K562 (cell line): ENCODE measurements around the gene USP13. TPM values are rescaled to one million over a fixed set of nuclear protein-coding genes. Genes with fewer than 3 reads are reported as not detected.

ENCODE experiments used
- ATAC-seq: fragments of 200-7000 bp; cut with Tn5 transposase; 3 replicates; pipeline ENCODE4 v1.9.1; 2020; ENCODE audit warnings: moderate library complexity
- BruUV-seq: library from RNA; stranded (reverse); fragments of 400-500 nt; replicated peaks from 2 replicates; lab custom pipeline; 2021; lab: Mats Ljungman, UMichigan
- CTCF ChIA-PET: fragments of 300-600 bp; formaldehyde crosslinking; extraction: SDS; loops from one replicate; lab custom pipeline; 2021; ENCODE audit warnings: low intra/inter-chr PET ratio; lab: Yijun Ruan, JAX
- POLR2A ChIA-PET: fragments of 300-600, 350-650 bp; sonication (Branson Sonifier 250); formaldehyde crosslinking; extraction: SDS; loops from one replicate; lab custom pipeline; 2021; ENCODE audit warnings: antibody characterized with exemption, inconsistent platforms; lab: Yijun Ruan, JAX
- DNase-seq, 4 experiments: peaks; one replicate each; pipeline versions ENCODE4 v3.0.0 to v3.0.0-alpha.2; 2011 to 2018; ENCODE audit warnings: low spot score in 3 of 4, mixed read lengths in 3 of 4; ENCODE audit errors: extremely low read depth in 1 of 4
- FAIRE-seq: peaks from 2 replicates; lab custom pipeline; 2011; peaks lifted over from hg19 to GRCh38; lab: Jason Lieb, UNC
- H2AFZ ChIP-seq: 2 replicates; pipeline ENCODE4 v1.6.0; 2011; ENCODE audit warnings: low read depth, low read length, control low read depth, inconsistent platforms
- H3K27ac ChIP-seq: fragments of 200-600 bp; 3 replicates; pipeline ENCODE4 v1.8.0; 2011; ENCODE audit warnings: low read depth, mild to moderate bottlenecking, control low read depth, inconsistent platforms, low read length, moderate library complexity, mixed read lengths; ENCODE audit errors: extremely low read depth
- H3K27me3 ChIP-seq, 2 experiments: fragments of 300-600 bp in 1 of 2; 2 replicates in 1 of 2; 3 replicates in 1 of 2; pipeline versions ENCODE4 v1.6.0 to v1.8.0; 2011; ENCODE audit warnings: inconsistent platforms in 2 of 2, low read length in 2 of 2, mild to moderate bottlenecking in 1 of 2, mixed read lengths in 1 of 2, moderate library complexity in 1 of 2; ENCODE audit not compliant: control insufficient read depth in 2 of 2, insufficient read depth in 2 of 2
- H3K36me3 ChIP-seq: fragments of 300-600 bp; 3 replicates; pipeline ENCODE4 v1.8.0; 2011; ENCODE audit warnings: mild to moderate bottlenecking, low read length, inconsistent platforms; ENCODE audit not compliant: control insufficient read depth, insufficient read depth
- H3K4me1 ChIP-seq, 2 experiments: fragments of 200-600 bp in 1 of 2; replicated peaks in 1 of 2; 2 replicates in 1 of 2; 3 replicates in 1 of 2; pipeline versions ENCODE4 v1.5.1 to v1.8.0; 2011; ENCODE audit warnings: inconsistent platforms in 2 of 2, low read length in 2 of 2, mild to moderate bottlenecking in 1 of 2, mixed read lengths in 1 of 2, moderate library complexity in 1 of 2; ENCODE audit not compliant: control insufficient read depth in 2 of 2, insufficient read depth in 2 of 2
- H3K4me2 ChIP-seq: 2 replicates; pipeline ENCODE4 v1.6.1; 2011; ENCODE audit warnings: low read length, control low read depth, inconsistent platforms, mixed read lengths; ENCODE audit not compliant: insufficient read depth
- H3K4me3 ChIP-seq: fragments of 200-600 bp; sonication (generic), shearing (Covaris generic); 2 replicates; pipeline ENCODE4 v1.5.1; 2016; ENCODE audit warnings: control low read depth, inconsistent platforms
- H3K79me2 ChIP-seq: fragments of 200-600 bp; 3 replicates; pipeline ENCODE4 v1.8.0; 2011; ENCODE audit warnings: low read length, inconsistent platforms; ENCODE audit not compliant: control insufficient read depth, insufficient read depth
- H3K9ac ChIP-seq, 2 experiments: 2 replicates each; pipeline versions ENCODE4 v1.6.0 to v1.6.1; 2011; ENCODE audit warnings: low read depth in 2 of 2, low read length in 2 of 2, control low read depth in 1 of 2, inconsistent platforms in 1 of 2, mild to moderate bottlenecking in 1 of 2, mixed read lengths in 1 of 2; ENCODE audit not compliant: insufficient read depth in 1 of 2
- H3K9me1 ChIP-seq: one replicate; pipeline ENCODE4 v1.6.0; 2011; ENCODE audit warnings: inconsistent platforms, mild to moderate bottlenecking, low read length, moderate library complexity; ENCODE audit not compliant: control insufficient read depth, insufficient read depth
- H3K9me3 ChIP-seq: replicated peaks from 2 replicates; pipeline ENCODE4 v1.5.1; 2011; ENCODE audit warnings: low read depth, low read length, inconsistent platforms; ENCODE audit not compliant: control insufficient read depth, insufficient read depth
- H4K20me1 ChIP-seq: replicated peaks from 2 replicates; pipeline ENCODE4 v1.6.1; 2011; ENCODE audit warnings: low read length, inconsistent platforms, mixed read lengths; ENCODE audit not compliant: control insufficient read depth, insufficient read depth
- ID3 ChIP-seq, 2 experiments: fragments of 250-450 bp in 1 of 2; fragments of 450-650 bp in 1 of 2; sonication (Bioruptor Pico) in 1 of 2; IDR thresholded peaks; 2 replicates each; pipeline versions ENCODE4 v1.6.1 to v1.8.0; 2016 to 2021; ENCODE audit warnings: mild to moderate bottlenecking in 2 of 2, moderate library complexity in 2 of 2, missing compliant biosample characterization in 1 of 2, missing genetic modification characterization in 1 of 2
- IFI16 ChIP-seq: fragments of 250-450 bp; sonication (Bioruptor Pico); IDR thresholded peaks from 2 replicates; pipeline ENCODE4 v2.1.2; 2022; ENCODE audit warnings: mild to moderate bottlenecking, inconsistent platforms
- MLLT1 ChIP-seq, 2 experiments: fragments of 450-650 bp; IDR thresholded peaks; 2 replicates each; pipeline ENCODE4 v1.6.1; 2016
- NFIC ChIP-seq: fragments of 450-650 bp; IDR thresholded peaks from 2 replicates; pipeline ENCODE4 v1.6.1; 2017; ENCODE audit warnings: mild to moderate bottlenecking, inconsistent platforms
- RERE ChIP-seq: sonication (generic); formaldehyde crosslinking; IDR thresholded peaks from 2 replicates; pipeline ENCODE4 v1.8.0; 2023; ENCODE audit warnings: missing genetic modification reagents, mild to moderate bottlenecking, borderline replicate concordance
- TFE3 ChIP-seq: fragments of 450-650 bp; formaldehyde crosslinking; IDR thresholded peaks from 2 replicates; pipeline ENCODE4 v1.4.0; 2020; ENCODE audit warnings: mild to moderate bottlenecking, mixed read lengths
- TOE1 ChIP-seq, 2 experiments: fragments of 450-650 bp in 1 of 2; sonication (generic) in 1 of 2; formaldehyde crosslinking in 1 of 2; IDR thresholded peaks; 2 replicates each; pipeline versions ENCODE4 v1.7.1 to v1.8.0; 2016 to 2022; ENCODE audit warnings: borderline replicate concordance in 2 of 2, mild to moderate bottlenecking in 2 of 2, antibody characterized with exemption in 1 of 2, inconsistent platforms in 1 of 2, low read depth in 1 of 2, missing genetic modification reagents in 1 of 2, moderate library complexity in 1 of 2
- ZNF134 ChIP-seq: fragments of 250-450 bp; sonication (Bioruptor Pico); conservative IDR thresholded peaks from 2 replicates; pipeline ENCODE4 v1.4.0; 2020
- ZNF431 ChIP-seq: sonication (generic); formaldehyde crosslinking; IDR thresholded peaks from 2 replicates; pipeline ENCODE4 v1.8.0; 2022; ENCODE audit warnings: mild to moderate bottlenecking, missing genetic modification reagents
- ZNF436 ChIP-seq: fragments of 250-450, 450-650 bp; sonication (Bioruptor Pico); formaldehyde crosslinking; IDR thresholded peaks from 2 replicates; pipeline ENCODE4 v1.7.0; 2020; ENCODE audit warnings: mild to moderate bottlenecking
- ZNF57 ChIP-seq: fragments of 450-650 bp; formaldehyde crosslinking; IDR thresholded peaks from 2 replicates; pipeline ENCODE4 v1.4.0; 2020; ENCODE audit warnings: mild to moderate bottlenecking, moderate library complexity
- WGBS: fragments of 100-300 bp; shearing (Covaris generic); methylation state at CpG from one replicate; pipeline ENCODE4 v1.1.6; 2016; ENCODE audit warnings: low coverage, mixed read lengths; ENCODE audit not compliant: insufficient coverage; ENCODE audit errors: missing lambda C conversion rate; 5-methylcytosine and 5-hydroxymethylcytosine counted together
- in situ Hi-C: fragments of 300-500 bp; cut with MboI; formaldehyde crosslinking; loops from 4 replicates; pipeline ENCODE4 v1.15.0; 2018; ENCODE audit warnings: inconsistent platforms, mixed read lengths
- intact Hi-C: fragments of 100-400 bp; cut with micrococcal nuclease; formaldehyde crosslinking; loops from 2 replicates; pipeline ENCODE4 v1.14.2; 2022
- polyA plus RNA-seq, 8 experiments: library from polyadenylated mRNA; depleted of rRNA in 4 of 8; stranded (reverse) in 5 of 8; unstranded in 3 of 8; fragments of >200 nt; fragmentation: Nextera tagmentation in 2 of 8; fragmentation: Illumina TruSeq in 1 of 8; extraction: Ambion mirVana in 2 of 8; extraction: Trizol in 1 of 8; gene quantifications; 2 replicates each; pipeline versions ENCODE4 v1.2.1 to v1.2.3, GENCODE V29; 2011 to 2014; ENCODE audit warnings: inconsistent platforms in 1 of 8, missing spikeins in 1 of 8
- total RNA-seq, 7 experiments: library from RNA; depleted of rRNA in 6 of 7; stranded (reverse); fragments of >200 nt in 6 of 7; fragmentation: Illumina TruSeq in 2 of 7; extraction: Trizol in 2 of 7; gene quantifications; 2 replicates each; pipeline versions ENCODE4 v1.2.1 to v1.2.3, GENCODE V29; 2011 to 2021; ENCODE audit warnings: low replicate concordance in 1 of 7

USP13 gene
- total and polyA plus RNA-seq, 9 of the 15 experiments (the other 6 are each of a cell fraction or from before 2014, with no cell fraction given): 0.11 to 2.3 (median 0.51) TPM

GRCh38 chr3:179715582-179715981, 62.7 kb downstream of the USP13 start (continued):
- TF ChIP-seq RERE (CRISPR knock-in tag) (no peak), ZNF436 (no peak)

GRCh38 chr3:179716226-179716625, 63.4 kb downstream of the USP13 start:
- H3K4me1 ChIP-seq: no peaks in the 10 kb centered on the region
- H3K36me3 ChIP-seq: no peaks in the 10 kb centered on the region
- no peak overlapping the region for H3K4me3 ChIP-seq
- peaks cover 13 to 16% of the 10 kb centered on the region in 2 experiments for H3K27me3 ChIP-seq
- H3K9me1 ChIP-seq: no peaks in the 10 kb centered on the region
- CTCF ChIA-PET: no interaction called here
- intact Hi-C loops: no loop called here
- no peaks in the 10 kb centered on the region for H3K9me3 ChIP-seq
- no peaks in the 10 kb centered on the region for H3K79me2 ChIP-seq
- H3K9ac ChIP-seq: no peak overlapping the region
- H4K20me1 ChIP-seq: no peaks in the 10 kb centered on the region
- no peak overlapping the region for H3K27ac ChIP-seq
- H3K4me2 ChIP-seq: no peak overlapping the region
- BruUV-seq: no TSS peak
- no peak for ATAC-seq
- no peak overlapping the region for H2AFZ ChIP-seq
- no peak for DNase-seq
- no peak for FAIRE-seq
- in situ Hi-C loops: no loop called here
- POLR2A ChIA-PET: interaction anchor here (1.3 kb wide), 1 partner anchor 24 kb away, joined by 3 read pairs; no protein-coding TSS in a partner anchor
- 18% methylated on average over 4 of the region's 4 CpGs for WGBS
- peak; percentile 30; the same call in 1 of the 2 replicates for TF ChIP-seq NFIC
- no peak for TF ChIP-seq MLLT1 (IDR thresholded peaks at IDR 0.05)
- TF ChIP-seq ID3 (CRISPR knock-in tag; IDR thresholded peaks at IDR 0.05): no peak
- no peak for TF ChIP-seq ID3 (tag; IDR thresholded peaks at IDR 0.05)
- TF ChIP-seq IFI16 (CRISPR knock-in tag): no peak
- no peak for TF ChIP-seq ZNF134 (CRISPR knock-in tag)
- no peak for TF ChIP-seq ZNF57 (CRISPR knock-in tag)
- TF ChIP-seq TFE3: peak; percentile 71
- TF ChIP-seq TOE1 (IDR thresholded peaks at IDR 0.05; ENCODE audit: borderline replicate concordance): 0 out of 2 replicates have a peak, but pooled peaks have one; percentile 25
- TF ChIP-seq TOE1 (CRISPR knock-in tag; IDR thresholded peaks at IDR 0.05; ENCODE audit: borderline replicate concordance, low read depth): no peak
- no peak for TF ChIP-seq ZNF431 (CRISPR knock-in tag)
